ENCODE results near the gene STAT5B. TPM values are rescaled to one million over a fixed set of nuclear protein-coding genes. Genes with fewer than 3 reads are reported as not detected.
"Not testable (repeated sequence)": the region's sequence is repeated elsewhere in the genome, so short reads cannot be mapped to it uniquely, and the experiment has no call there.

STAT5B gene
- total RNA-seq, 4 donors from 2014 or later, result 52.7 to 105 (median 57.6) TPM

GRCh38 chr17:42249681-42250446 lies 26.3 kb downstream of the STAT5B start:
- DNase-seq (ENCODE audit: low spot score in 2 of 2), result no peak
- Histone ChIP-seq H3K4me1 (peaks cover 21% of the 10 kb centered on the region), H3K36me3 (no peaks in the 10 kb centered on the region)

GRCh38 chr17:42248351-42249179 lies 27.6 kb downstream of the STAT5B start:
- H3K36me3 ChIP-seq, result no peaks in the 10 kb centered on the region
- TF ChIP-seq EP300 (IDR thresholded peaks at IDR 0.05), result no peak
- peak in 1 of 2 donors; percentile 16 for TF ChIP-seq POLR2A (IDR thresholded peaks at IDR 0.05)
- TF ChIP-seq POLR2AphosphoS5 (IDR thresholded peaks at IDR 0.05), result peak in 1 of 3 donors; percentile 89
- TF ChIP-seq CTCF (IDR thresholded peaks at IDR 0.05), result no peak
- peak overlapping the region; percentile 92 for H3K27ac ChIP-seq
- 45% methylated on average over 13 of the region's 13 CpGs for WGBS
- peaks cover 21% of the 10 kb centered on the region for H3K4me1 ChIP-seq
- no peaks in the 10 kb centered on the region for H3K9me3 ChIP-seq
- peak overlapping the region; percentile 14 for H3K4me3 ChIP-seq
- peak; percentile 89 for DNase-seq (ENCODE audit: low spot score in 2 of 2)
- H3K27me3 ChIP-seq, result no peaks in the 10 kb centered on the region

More at GRCh38 chr17:42249681-42250446, 26.3 kb downstream of the STAT5B start:
- H3K27ac ChIP-seq, result peak overlapping the region; percentile 92
- no peaks in the 10 kb centered on the region for H3K9me3 ChIP-seq
- TF ChIP-seq CTCF (IDR thresholded peaks at IDR 0.05) (no peak), EP300 (IDR thresholded peaks at IDR 0.05) (no peak), POLR2A (IDR thresholded peaks at IDR 0.05) (no peak), POLR2AphosphoS5 (IDR thresholded peaks at IDR 0.05) (no peak)
- 83% methylated on average over 14 of the region's 14 CpGs for whole genome bisulfite sequencing
- H3K4me3 ChIP-seq, result no peak overlapping the region
- H3K27me3 ChIP-seq, result no peaks in the 10 kb centered on the region

DNA sequence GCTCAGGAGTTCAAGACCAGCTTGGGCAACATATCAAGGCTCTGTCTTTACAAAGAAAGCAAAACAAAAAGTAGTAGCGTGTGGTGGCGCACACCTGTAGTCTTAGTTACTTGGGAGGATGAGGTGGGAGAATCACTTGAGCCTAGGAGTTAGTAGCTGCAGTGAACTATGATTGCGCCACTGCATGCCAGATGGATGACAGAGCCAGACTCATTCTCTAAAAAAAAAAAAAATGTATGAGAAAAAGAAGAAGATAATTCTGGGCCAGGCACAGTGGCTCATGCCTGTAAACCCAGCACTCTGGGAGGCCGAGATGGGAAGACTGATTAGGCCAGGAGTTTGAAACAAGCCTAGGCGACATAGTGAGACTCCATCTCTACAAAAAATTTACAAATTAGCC lies 28.5 kb downstream of the STAT5B start:
- WGBS, result 87% methylated on average over 5 of the region's 5 CpGs
- H3K36me3 ChIP-seq, result no peaks in the 10 kb centered on the region
- peaks cover 13% of the 10 kb centered on the region for H3K4me1 ChIP-seq
- H3K9me3 ChIP-seq, result no peaks in the 10 kb centered on the region
- no peak for DNase-seq (ENCODE audit: low spot score in 2 of 2)
- H3K27me3 ChIP-seq, result no peaks in the 10 kb centered on the region
- peak overlapping the region; percentile 14 for H3K4me3 ChIP-seq
- TF ChIP-seq EP300 (IDR thresholded peaks at IDR 0.05), result no peak
- TF ChIP-seq CTCF (IDR thresholded peaks at IDR 0.05), result no peak
- peak overlapping the region; percentile 92 for H3K27ac ChIP-seq

DNA sequence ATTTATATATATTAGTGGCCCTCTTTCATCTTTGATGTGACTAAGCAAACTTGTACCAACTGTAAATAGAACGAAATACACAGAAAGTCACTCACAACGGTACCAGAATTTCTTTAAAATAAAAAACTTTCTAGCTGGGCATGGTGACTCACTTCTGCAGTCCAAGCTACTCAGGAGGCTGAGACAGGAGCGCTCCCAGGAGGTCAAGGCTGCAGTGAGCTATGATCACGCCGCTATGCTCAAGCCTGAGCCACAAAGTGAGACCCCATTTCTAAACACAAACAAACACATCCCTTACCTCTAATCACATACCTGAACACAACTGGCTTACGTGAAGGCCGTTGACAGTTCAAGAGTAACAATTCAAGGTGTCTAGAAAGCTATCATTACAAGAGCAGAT lies 29.7 kb downstream of the STAT5B start:
- no peak for DNase-seq (ENCODE audit: low spot score in 2 of 2)
- Histone ChIP-seq H3K36me3 (no peaks in the 10 kb centered on the region), H3K27ac (peak overlapping the region; percentile 45), H3K4me3 (no peak overlapping the region), H3K9me3 (no peaks in the 10 kb centered on the region), H3K27me3 (no peaks in the 10 kb centered on the region), H3K4me1 (peaks cover 13% of the 10 kb centered on the region)
- WGBS, result 88% methylated on average over 7 of the region's 7 CpGs
- TF ChIP-seq POLR2AphosphoS5 (IDR thresholded peaks at IDR 0.05), result no peak
- TF ChIP-seq EP300 (IDR thresholded peaks at IDR 0.05), result no peak
- TF ChIP-seq CTCF (IDR thresholded peaks at IDR 0.05), result no peak
- TF ChIP-seq POLR2A (IDR thresholded peaks at IDR 0.05), result no peak

GRCh38 chr17:42245183-42245582 lies 31.0 kb downstream of the STAT5B start:
- 91% methylated on average over 11 of the region's 11 CpGs for WGBS
- peaks cover 13% of the 10 kb centered on the region for H3K4me1 ChIP-seq

GRCh38 chr17:42244116-42244515 lies 32.1 kb downstream of the STAT5B start:
- H3K4me1 ChIP-seq; H3K27ac ChIP-seq; H3K36me3 ChIP-seq; H3K27me3 ChIP-seq; DNase-seq (ENCODE audit: low spot score in 2 of 2); H3K9me3 ChIP-seq; H3K4me3 ChIP-seq: not testable (repeated sequence)
- WGBS, result 98% methylated on average over 3 of the region's 3 CpGs

More at GRCh38 chr17:42245183-42245582, 31.0 kb downstream of the STAT5B start:
- not testable (repeated sequence) for H3K9me3 ChIP-seq; H3K27ac ChIP-seq; H3K4me3 ChIP-seq; H3K27me3 ChIP-seq; H3K36me3 ChIP-seq; DNase-seq (ENCODE audit: low spot score in 2 of 2)

Data from suprapubic skin (tissue), 4 donors.